HCT116 (cell line): ENCODE measurements around the gene HPS3. TPM values are rescaled to one million over a fixed set of nuclear protein-coding genes. Genes with fewer than 3 reads are reported as not detected.

ENCODE experiments used
- ATAC-seq: fragments of 200-7000 bp; cut with Tn5 transposase; 2 replicates; pipeline ENCODE4 v1.9.1; 2020; ENCODE audit warnings: mild to moderate bottlenecking, moderate library complexity
- BruUV-seq: library from RNA; stranded (reverse); fragments of 400-500 nt; replicated peaks from 2 replicates; lab custom pipeline; 2021; lab: Mats Ljungman, UMichigan
- CTCF ChIA-PET: fragments of 300-600 bp; sonication (Branson Sonifier 250); formaldehyde crosslinking; loops from one replicate; lab custom pipeline; 2021; ENCODE audit warnings: antibody characterized with exemption; lab: Charles Lee
- POLR2A ChIA-PET: fragments of 300-600, 350-600 bp; sonication (Branson Sonifier 250); formaldehyde crosslinking; loops from one replicate; lab custom pipeline; 2021; ENCODE audit warnings: antibody characterized with exemption; lab: Charles Lee
- RAD21 ChIA-PET, 2 experiments: fragments of 300-600 bp; sonication (Branson Sonifier 250); formaldehyde crosslinking; loops; one replicate each; lab custom pipeline; 2023; ENCODE audit warnings: low total read pairs in 2 of 2; ENCODE audit not compliant: uncharacterized antibody in 2 of 2, unreplicated experiment in 2 of 2, low non-redundant PET in 1 of 2; lab: Charles Lee
- DNase-seq: peaks from one replicate; pipeline ENCODE4 v3.0.0-alpha.2; 2010; ENCODE audit warnings: low read depth, low spot score
- H2AFZ ChIP-seq: fragments of 200-600 bp; shearing (Covaris generic), sonication (generic); 2 replicates; pipeline ENCODE4 v1.6.1; 2017; ENCODE audit warnings: low read depth, mixed run types, mixed read lengths, antibody characterized with exemption, low read length; ENCODE audit not compliant: poor library complexity, severe bottlenecking
- H3K27ac ChIP-seq: 2 replicates; pipeline ENCODE4 v1.5.1; 2012; ENCODE audit warnings: low read depth, low read length
- H3K27me3 ChIP-seq: fragments of 200-600 bp; sonication (generic); 2 replicates; pipeline ENCODE4 v1.6.1; 2016; ENCODE audit warnings: mixed run types, low read length, mixed read lengths; ENCODE audit not compliant: insufficient read depth
- H3K36me3 ChIP-seq, 2 experiments: fragments of 200-500 bp in 1 of 2; fragments of 200-600 bp in 1 of 2; sonication (Bioruptor generic) in 1 of 2; sonication (generic) in 1 of 2; 2 replicates each; pipeline versions ENCODE4 v1.5.1 to v1.6.1; 2014 to 2016; ENCODE audit warnings: low read length in 2 of 2, inconsistent platforms in 1 of 2, mixed read lengths in 1 of 2, mixed run types in 1 of 2; ENCODE audit not compliant: insufficient read depth in 2 of 2, control insufficient read depth in 1 of 2
- H3K4me1 ChIP-seq, 2 experiments: fragments of 200-600 bp in 1 of 2; sonication (generic) in 1 of 2; 2 replicates each; pipeline versions ENCODE4 v1.5.1 to v1.6.1; 2012 to 2017; ENCODE audit warnings: low read length in 2 of 2, inconsistent platforms in 1 of 2, mild to moderate bottlenecking in 1 of 2, mixed read lengths in 1 of 2, mixed run types in 1 of 2, moderate library complexity in 1 of 2; ENCODE audit not compliant: insufficient read depth in 2 of 2, control insufficient read depth in 1 of 2
- H3K4me2 ChIP-seq: fragments of 200-600 bp; sonication (generic); 2 replicates; pipeline ENCODE4 v1.6.1; 2017; ENCODE audit warnings: mixed run types, low read length, mixed read lengths
- H3K4me3 ChIP-seq, 2 experiments: fragments of 200-600 bp in 1 of 2; sonication (generic) in 1 of 2; replicated peaks in 1 of 2; 2 replicates each; pipeline ENCODE4 v1.5.1; 2011 to 2016; ENCODE audit warnings: low read length in 2 of 2, control low read depth in 1 of 2, low read depth in 1 of 2, mild to moderate bottlenecking in 1 of 2, mixed read lengths in 1 of 2, mixed run types in 1 of 2
- H3K79me2 ChIP-seq: fragments of 200-600 bp; sonication (generic); 2 replicates; pipeline ENCODE4 v1.6.1; 2017; ENCODE audit warnings: mild to moderate bottlenecking, mixed run types, low read length, moderate library complexity, mixed read lengths; ENCODE audit not compliant: insufficient read depth
- H3K9ac ChIP-seq: fragments of 200-600 bp; sonication (generic); 2 replicates; pipeline ENCODE4 v1.6.1; 2016; ENCODE audit warnings: low read length, mixed read lengths
- H3K9me2 ChIP-seq: fragments of 200-600 bp; sonication (generic), shearing (Covaris generic); 2 replicates; pipeline ENCODE4 v1.6.1; 2017; ENCODE audit warnings: mixed run types, mild to moderate bottlenecking, moderate library complexity; ENCODE audit not compliant: insufficient read depth
- H3K9me3 ChIP-seq, 2 experiments: fragments of 200-500 bp in 1 of 2; fragments of 200-600 bp in 1 of 2; sonication (Bioruptor generic) in 1 of 2; sonication (generic) in 1 of 2; 2 replicates each; pipeline ENCODE4 v1.6.1; 2014 to 2017; ENCODE audit warnings: low read length in 2 of 2, mixed read lengths in 2 of 2, inconsistent platforms in 1 of 2, low read depth in 1 of 2, mild to moderate bottlenecking in 1 of 2, mixed run types in 1 of 2, moderate library complexity in 1 of 2; ENCODE audit not compliant: control insufficient read depth in 1 of 2, insufficient read depth in 1 of 2
- H4K20me1 ChIP-seq: fragments of 200-600 bp; sonication (generic), shearing (Covaris generic); 2 replicates; pipeline ENCODE4 v1.6.1; 2017; ENCODE audit warnings: mixed run types, mild to moderate bottlenecking, moderate library complexity; ENCODE audit not compliant: insufficient read depth
- CBX3 ChIP-seq: IDR thresholded peaks from 2 replicates; pipeline ENCODE4 v1.6.1; 2012; ENCODE audit warnings: low read depth
- EZH2 ChIP-seq: fragments of 200-600 bp; sonication (generic); IDR thresholded peaks from 2 replicates; pipeline ENCODE4 v1.6.1; 2017; ENCODE audit warnings: antibody characterized with exemption, mixed run types
- EZH2phosphoT487 ChIP-seq: fragments of 200-600 bp; IDR thresholded peaks from 2 replicates; pipeline ENCODE4 v1.6.1; 2018; ENCODE audit warnings: antibody characterized with exemption, borderline replicate concordance
- FOSL1 ChIP-seq: IDR thresholded peaks from 2 replicates; pipeline ENCODE4 v1.6.1; 2012; ENCODE audit warnings: low read depth
- POLR2A ChIP-seq: IDR thresholded peaks from 2 replicates; pipeline ENCODE4 v1.7.0; 2011; ENCODE audit warnings: borderline replicate concordance; ENCODE audit not compliant: insufficient read depth, insufficient read length; ENCODE audit errors: extremely low read depth
- POLR2AphosphoS5 ChIP-seq: IDR thresholded peaks from 2 replicates; pipeline ENCODE4 v1.6.1; 2011; ENCODE audit warnings: mild to moderate bottlenecking, low read depth, low read length, moderate library complexity
- RAD21 ChIP-seq: IDR thresholded peaks from 2 replicates; pipeline ENCODE4 v1.6.1; 2012; ENCODE audit warnings: low read depth, mild to moderate bottlenecking
- SP1 ChIP-seq: IDR thresholded peaks from 2 replicates; pipeline ENCODE4 v1.6.1; 2012; ENCODE audit warnings: low read depth
- SRF ChIP-seq: IDR thresholded peaks from 2 replicates; pipeline ENCODE4 v1.6.1; 2012; ENCODE audit warnings: low read depth
- TCF7L2 ChIP-seq: IDR thresholded peaks from 2 replicates; pipeline ENCODE4 v1.7.0; 2011; ENCODE audit warnings: borderline replicate concordance, inconsistent platforms; ENCODE audit not compliant: insufficient read depth, insufficient read length; ENCODE audit errors: extremely low read depth
- YY1 ChIP-seq: IDR thresholded peaks from 2 replicates; pipeline ENCODE4 v1.6.1; 2011; ENCODE audit warnings: low read length, low read depth, moderate library complexity, mild to moderate bottlenecking; ENCODE audit not compliant: insufficient replicate concordance; ENCODE audit errors: extremely low read depth
- ZFX ChIP-seq: fragments of 450-650 bp; IDR thresholded peaks from 2 replicates; pipeline ENCODE4 v1.6.1; 2017
- ZNF274 ChIP-seq: fragments of 200-500 bp; sonication (Bioruptor generic); IDR thresholded peaks from 2 replicates; pipeline ENCODE4 v1.6.1; 2014; ENCODE audit warnings: mild to moderate bottlenecking, low read depth, low read length, inconsistent platforms
- intact Hi-C: fragments of 100-400 bp; cut with micrococcal nuclease; formaldehyde crosslinking; loops from 2 replicates; pipeline ENCODE4 v1.10.0; 2022
- total RNA-seq: library from RNA; stranded (reverse); gene quantifications from one replicate; pipeline ENCODE4 v1.2.1, GENCODE V29; 2021; ENCODE audit not compliant: unreplicated experiment
- TF ChIP-seq, protein P1 (sequence below): IDR thresholded peaks from 2 replicates; pipeline ENCODE4 v1.6.1; 2012
- TF ChIP-seq, protein P2 (sequence below), 3 experiments: fragments of 200-600 bp in 1 of 3; sonication (generic) in 1 of 3; IDR thresholded peaks in 2 of 3; conservative IDR thresholded peaks in 1 of 3; 2 replicates each; pipeline ENCODE4 v1.5.1; 2012 to 2017; ENCODE audit warnings: low read depth in 2 of 3, low read length in 2 of 3, antibody characterized with exemption in 1 of 3, borderline replicate concordance in 1 of 3, control low read depth in 1 of 3, mild to moderate bottlenecking in 1 of 3, mixed read lengths in 1 of 3, mixed run types in 1 of 3, moderate library complexity in 1 of 3; ENCODE audit not compliant: insufficient read depth in 1 of 3
- TF ChIP-seq, protein P3 (sequence below): IDR thresholded peaks from 2 replicates; pipeline ENCODE4 v1.6.1; 2012
- TF ChIP-seq, protein P4 (sequence below): IDR thresholded peaks from 2 replicates; pipeline ENCODE4 v1.6.1; 2012; ENCODE audit warnings: low read depth
- TF ChIP-seq, protein P5 (sequence below): IDR thresholded peaks from 2 replicates; pipeline ENCODE4 v1.6.1; 2011; ENCODE audit warnings: mild to moderate bottlenecking, low read length, moderate library complexity; ENCODE audit not compliant: insufficient replicate concordance; ENCODE audit errors: extremely low read depth

The HPS3 gene
- total RNA-seq, 1 experiment from 2014 or later = 17.1 TPM

DNA sequence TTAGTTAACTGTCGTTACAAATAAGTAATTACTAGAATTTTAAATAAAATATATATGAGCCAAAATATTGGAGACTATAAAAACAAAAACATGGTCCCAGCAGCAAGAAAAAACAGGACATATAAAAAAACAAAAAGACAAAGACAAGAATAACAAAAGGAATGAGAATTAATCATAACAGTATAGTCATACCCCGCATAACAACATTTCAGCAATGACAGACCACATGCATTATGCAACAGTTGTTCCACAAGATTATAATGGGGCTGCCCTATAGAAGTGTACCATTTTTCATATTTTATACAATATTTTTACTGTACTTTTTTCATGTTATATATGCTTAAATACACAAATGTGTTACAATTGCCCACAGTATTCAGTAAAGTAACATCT, 48.7 kb upstream of the HPS3 start:
- H3K9ac ChIP-seq = no peak overlapping the region
- H3K36me3 ChIP-seq = peaks cover 7 to 18% of the 10 kb centered on the region in 2 experiments; a peak in 2 of 4 replicates
- peaks cover 4% of the 10 kb centered on the region; the same call in 1 of the 2 replicates for H4K20me1 ChIP-seq
- intact Hi-C loops = no loop called here
- no peaks in the 10 kb centered on the region for H3K9me3 ChIP-seq
- no peaks in the 10 kb centered on the region for H3K27me3 ChIP-seq
- ChIA-PET RAD21 (no interaction called here), POLR2A (no interaction called here), CTCF (no interaction called here)
- no peak for TF ChIP-seq ZNF274
- TF ChIP-seq FOSL1 = no peak
- TF ChIP-seq ZFX = no peak
- TF ChIP-seq RAD21 = no peak
- TF ChIP-seq SRF = no peak
- no peak for TF ChIP-seq POLR2AphosphoS5
- TF ChIP-seq, protein P1, sequence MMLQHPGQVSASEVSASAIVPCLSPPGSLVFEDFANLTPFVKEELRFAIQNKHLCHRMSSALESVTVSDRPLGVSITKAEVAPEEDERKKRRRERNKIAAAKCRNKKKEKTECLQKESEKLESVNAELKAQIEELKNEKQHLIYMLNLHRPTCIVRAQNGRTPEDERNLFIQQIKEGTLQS = no peak
- TF ChIP-seq EZH2phosphoT487 = no peak
- no peak for TF ChIP-seq POLR2A
- no peak for TF ChIP-seq TCF7L2
- TF ChIP-seq SP1 = no peak
- TF ChIP-seq, protein P2, sequence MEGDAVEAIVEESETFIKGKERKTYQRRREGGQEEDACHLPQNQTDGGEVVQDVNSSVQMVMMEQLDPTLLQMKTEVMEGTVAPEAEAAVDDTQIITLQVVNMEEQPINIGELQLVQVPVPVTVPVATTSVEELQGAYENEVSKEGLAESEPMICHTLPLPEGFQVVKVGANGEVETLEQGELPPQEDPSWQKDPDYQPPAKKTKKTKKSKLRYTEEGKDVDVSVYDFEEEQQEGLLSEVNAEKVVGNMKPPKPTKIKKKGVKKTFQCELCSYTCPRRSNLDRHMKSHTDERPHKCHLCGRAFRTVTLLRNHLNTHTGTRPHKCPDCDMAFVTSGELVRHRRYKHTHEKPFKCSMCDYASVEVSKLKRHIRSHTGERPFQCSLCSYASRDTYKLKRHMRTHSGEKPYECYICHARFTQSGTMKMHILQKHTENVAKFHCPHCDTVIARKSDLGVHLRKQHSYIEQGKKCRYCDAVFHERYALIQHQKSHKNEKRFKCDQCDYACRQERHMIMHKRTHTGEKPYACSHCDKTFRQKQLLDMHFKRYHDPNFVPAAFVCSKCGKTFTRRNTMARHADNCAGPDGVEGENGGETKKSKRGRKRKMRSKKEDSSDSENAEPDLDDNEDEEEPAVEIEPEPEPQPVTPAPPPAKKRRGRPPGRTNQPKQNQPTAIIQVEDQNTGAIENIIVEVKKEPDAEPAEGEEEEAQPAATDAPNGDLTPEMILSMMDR (IDR thresholded peaks at IDR 0.05 in 2 of 3, conservative IDR thresholded peaks at IDR 0.05 in 1 of 3; ENCODE audit: borderline replicate concordance in 1 of 3, insufficient read depth in 1 of 3, low read depth in 2 of 3, low read length in 2 of 3) = no peak
- no peak for TF ChIP-seq CBX3
- TF ChIP-seq, protein P3, sequence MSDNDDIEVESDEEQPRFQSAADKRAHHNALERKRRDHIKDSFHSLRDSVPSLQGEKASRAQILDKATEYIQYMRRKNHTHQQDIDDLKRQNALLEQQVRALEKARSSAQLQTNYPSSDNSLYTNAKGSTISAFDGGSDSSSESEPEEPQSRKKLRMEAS = no peak
- TF ChIP-seq, protein P4, sequence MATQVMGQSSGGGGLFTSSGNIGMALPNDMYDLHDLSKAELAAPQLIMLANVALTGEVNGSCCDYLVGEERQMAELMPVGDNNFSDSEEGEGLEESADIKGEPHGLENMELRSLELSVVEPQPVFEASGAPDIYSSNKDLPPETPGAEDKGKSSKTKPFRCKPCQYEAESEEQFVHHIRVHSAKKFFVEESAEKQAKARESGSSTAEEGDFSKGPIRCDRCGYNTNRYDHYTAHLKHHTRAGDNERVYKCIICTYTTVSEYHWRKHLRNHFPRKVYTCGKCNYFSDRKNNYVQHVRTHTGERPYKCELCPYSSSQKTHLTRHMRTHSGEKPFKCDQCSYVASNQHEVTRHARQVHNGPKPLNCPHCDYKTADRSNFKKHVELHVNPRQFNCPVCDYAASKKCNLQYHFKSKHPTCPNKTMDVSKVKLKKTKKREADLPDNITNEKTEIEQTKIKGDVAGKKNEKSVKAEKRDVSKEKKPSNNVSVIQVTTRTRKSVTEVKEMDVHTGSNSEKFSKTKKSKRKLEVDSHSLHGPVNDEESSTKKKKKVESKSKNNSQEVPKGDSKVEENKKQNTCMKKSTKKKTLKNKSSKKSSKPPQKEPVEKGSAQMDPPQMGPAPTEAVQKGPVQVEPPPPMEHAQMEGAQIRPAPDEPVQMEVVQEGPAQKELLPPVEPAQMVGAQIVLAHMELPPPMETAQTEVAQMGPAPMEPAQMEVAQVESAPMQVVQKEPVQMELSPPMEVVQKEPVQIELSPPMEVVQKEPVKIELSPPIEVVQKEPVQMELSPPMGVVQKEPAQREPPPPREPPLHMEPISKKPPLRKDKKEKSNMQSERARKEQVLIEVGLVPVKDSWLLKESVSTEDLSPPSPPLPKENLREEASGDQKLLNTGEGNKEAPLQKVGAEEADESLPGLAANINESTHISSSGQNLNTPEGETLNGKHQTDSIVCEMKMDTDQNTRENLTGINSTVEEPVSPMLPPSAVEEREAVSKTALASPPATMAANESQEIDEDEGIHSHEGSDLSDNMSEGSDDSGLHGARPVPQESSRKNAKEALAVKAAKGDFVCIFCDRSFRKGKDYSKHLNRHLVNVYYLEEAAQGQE = no peak
- TF ChIP-seq EZH2 = no peak
- no peak for TF ChIP-seq YY1
- TF ChIP-seq, protein P5, sequence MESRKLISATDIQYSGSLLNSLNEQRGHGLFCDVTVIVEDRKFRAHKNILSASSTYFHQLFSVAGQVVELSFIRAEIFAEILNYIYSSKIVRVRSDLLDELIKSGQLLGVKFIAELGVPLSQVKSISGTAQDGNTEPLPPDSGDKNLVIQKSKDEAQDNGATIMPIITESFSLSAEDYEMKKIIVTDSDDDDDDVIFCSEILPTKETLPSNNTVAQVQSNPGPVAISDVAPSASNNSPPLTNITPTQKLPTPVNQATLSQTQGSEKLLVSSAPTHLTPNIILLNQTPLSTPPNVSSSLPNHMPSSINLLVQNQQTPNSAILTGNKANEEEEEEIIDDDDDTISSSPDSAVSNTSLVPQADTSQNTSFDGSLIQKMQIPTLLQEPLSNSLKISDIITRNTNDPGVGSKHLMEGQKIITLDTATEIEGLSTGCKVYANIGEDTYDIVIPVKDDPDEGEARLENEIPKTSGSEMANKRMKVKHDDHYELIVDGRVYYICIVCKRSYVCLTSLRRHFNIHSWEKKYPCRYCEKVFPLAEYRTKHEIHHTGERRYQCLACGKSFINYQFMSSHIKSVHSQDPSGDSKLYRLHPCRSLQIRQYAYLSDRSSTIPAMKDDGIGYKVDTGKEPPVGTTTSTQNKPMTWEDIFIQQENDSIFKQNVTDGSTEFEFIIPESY = no peak
- BruUV-seq = no TSS peak
- H3K9me2 ChIP-seq = no peaks in the 10 kb centered on the region
- H3K27ac ChIP-seq = no peak overlapping the region
- peaks cover 2 to 11% of the 10 kb centered on the region in 2 experiments; a peak in 2 of 4 replicates for H3K4me1 ChIP-seq
- no peak overlapping the region for H3K4me3 ChIP-seq
- no peak for ATAC-seq
- no peak for DNase-seq
- no peak overlapping the region for H2AFZ ChIP-seq
- peaks cover 90% of the 10 kb centered on the region for H3K79me2 ChIP-seq
- H3K4me2 ChIP-seq = no peak overlapping the region
